ENCODE data around the gene OCA2.

OCA2 gene

DNA sequence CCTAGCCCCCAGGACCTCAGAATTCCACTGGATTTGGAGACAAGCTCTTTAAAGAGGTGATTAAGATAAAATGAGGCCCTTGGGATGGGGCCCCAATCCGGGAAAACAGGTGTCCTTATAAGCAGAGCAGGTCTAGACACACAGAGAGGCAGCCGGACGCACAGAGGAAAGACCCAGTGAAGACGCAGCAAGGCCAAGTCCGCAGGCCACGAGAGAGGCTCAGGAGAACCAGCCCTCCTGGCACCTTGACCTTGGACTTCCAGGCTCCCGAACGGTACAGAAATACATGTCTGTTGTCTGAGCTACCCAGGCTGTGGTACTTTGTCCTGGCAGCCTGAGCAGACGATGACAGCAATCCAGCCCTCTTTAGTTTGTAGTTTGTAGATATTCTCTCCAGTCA is 324.5 kb downstream of the OCA2 start:
- TF ChIP-seq, protein P1, sequence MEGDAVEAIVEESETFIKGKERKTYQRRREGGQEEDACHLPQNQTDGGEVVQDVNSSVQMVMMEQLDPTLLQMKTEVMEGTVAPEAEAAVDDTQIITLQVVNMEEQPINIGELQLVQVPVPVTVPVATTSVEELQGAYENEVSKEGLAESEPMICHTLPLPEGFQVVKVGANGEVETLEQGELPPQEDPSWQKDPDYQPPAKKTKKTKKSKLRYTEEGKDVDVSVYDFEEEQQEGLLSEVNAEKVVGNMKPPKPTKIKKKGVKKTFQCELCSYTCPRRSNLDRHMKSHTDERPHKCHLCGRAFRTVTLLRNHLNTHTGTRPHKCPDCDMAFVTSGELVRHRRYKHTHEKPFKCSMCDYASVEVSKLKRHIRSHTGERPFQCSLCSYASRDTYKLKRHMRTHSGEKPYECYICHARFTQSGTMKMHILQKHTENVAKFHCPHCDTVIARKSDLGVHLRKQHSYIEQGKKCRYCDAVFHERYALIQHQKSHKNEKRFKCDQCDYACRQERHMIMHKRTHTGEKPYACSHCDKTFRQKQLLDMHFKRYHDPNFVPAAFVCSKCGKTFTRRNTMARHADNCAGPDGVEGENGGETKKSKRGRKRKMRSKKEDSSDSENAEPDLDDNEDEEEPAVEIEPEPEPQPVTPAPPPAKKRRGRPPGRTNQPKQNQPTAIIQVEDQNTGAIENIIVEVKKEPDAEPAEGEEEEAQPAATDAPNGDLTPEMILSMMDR (conservative IDR thresholded peaks at IDR 0.05; ENCODE audit: low read depth), result no peak
- ChIA-PET POLR2A (ENCODE audit: low non-redundant PET) (no interaction called here), CTCF (no interaction called here)
- no peak for DNase-seq (ENCODE audit: low spot score)
- no peak overlapping the region for H3K27ac ChIP-seq

DNA sequence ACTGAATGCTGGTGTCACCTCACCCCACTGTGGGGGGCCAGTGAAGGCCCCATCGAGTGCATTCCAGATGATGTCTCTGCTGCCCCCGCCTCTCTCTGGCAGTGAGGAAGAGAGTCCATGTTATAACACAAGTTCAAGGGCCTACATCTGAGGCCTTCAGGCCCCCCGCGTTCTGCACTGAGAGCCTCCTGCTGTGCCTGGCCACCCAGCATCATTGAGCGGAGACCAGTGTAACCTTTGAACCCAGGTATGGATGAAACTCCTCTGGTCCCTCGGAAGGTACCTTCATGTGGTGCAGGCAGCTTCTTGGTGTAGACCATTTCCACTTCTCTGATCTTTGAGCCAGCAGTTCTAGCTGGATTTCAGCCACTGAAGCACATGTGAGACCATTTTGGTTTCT is 324.9 kb downstream of the OCA2 start:
- H3K27ac ChIP-seq, result no peak overlapping the region
- DNase-seq (ENCODE audit: low spot score), result no peak
- CTCF ChIA-PET, result no interaction called here
- POLR2A ChIA-PET (ENCODE audit: low non-redundant PET), result no interaction called here
- TF ChIP-seq, protein P1 (conservative IDR thresholded peaks at IDR 0.05; ENCODE audit: low read depth), result no peak

DNA sequence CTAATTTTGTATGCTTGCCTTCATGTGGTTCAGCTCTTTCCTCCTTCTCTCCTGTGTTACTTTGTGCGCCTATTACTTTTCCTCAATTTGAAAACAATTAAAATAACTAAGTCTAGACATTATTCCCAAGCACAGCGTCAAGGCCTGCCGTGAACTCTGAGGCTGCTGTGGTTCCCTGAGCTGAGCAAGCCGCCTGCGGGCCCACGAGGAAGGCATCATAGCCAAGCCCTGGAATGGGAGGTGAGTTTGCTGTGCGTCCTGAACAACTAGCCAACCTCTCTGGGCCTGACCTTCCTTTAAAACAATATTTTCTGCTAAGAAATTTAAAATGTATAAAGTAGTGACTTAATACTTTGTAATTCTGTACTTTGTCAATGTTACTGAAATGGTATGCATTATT is 327.2 kb downstream of the OCA2 start:
- CTCF ChIA-PET, result no interaction called here
- TF ChIP-seq, protein P1 (conservative IDR thresholded peaks at IDR 0.05; ENCODE audit: low read depth), result no peak

DNA sequence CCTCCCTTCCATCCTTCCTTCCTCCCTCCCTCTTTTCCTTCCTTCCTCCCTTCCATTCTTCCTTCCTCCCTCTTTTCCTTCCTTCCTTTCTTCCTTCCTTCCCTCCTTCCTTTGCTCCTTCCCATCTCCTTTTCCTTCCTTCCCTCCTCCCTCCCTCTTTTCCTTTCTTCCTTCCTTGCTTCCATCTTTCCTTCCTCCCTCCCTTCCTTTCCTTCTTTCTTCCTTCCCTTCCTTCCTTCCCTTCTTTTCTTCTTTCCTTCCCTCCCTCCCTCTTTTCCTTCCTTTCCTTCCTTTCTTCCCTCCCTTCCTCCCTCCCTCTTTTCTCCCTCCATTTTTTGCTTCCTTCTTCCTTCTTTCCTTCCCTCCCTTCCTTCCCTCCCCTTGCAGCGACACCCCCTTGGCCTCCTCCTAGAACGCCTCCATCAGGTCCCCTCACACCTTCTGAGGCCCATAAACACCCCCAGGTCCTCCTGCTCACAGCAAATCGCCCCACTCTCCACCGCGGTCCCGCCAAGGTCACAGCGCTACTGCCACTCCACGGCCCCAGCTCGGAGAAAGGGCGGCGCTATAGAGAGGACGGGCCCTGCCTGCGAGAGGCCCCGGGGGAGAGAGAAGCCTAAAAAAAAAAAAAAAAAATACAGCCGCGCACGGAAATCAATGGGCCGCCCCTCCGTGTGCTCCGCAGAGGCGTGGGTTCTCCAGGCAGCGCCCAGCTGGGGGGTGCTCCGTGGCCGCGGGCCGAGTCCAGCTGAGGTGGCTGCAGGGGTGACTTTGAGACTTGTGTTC is 328.2 kb downstream of the OCA2 start:
- TF ChIP-seq, protein P1 (conservative IDR thresholded peaks at IDR 0.05; ENCODE audit: low read depth), result no peak
- POLR2A ChIA-PET (ENCODE audit: low non-redundant PET), result no interaction called here
- CTCF ChIA-PET, result no interaction called here
- no peak overlapping the region for H3K27ac ChIP-seq
- DNase-seq (ENCODE audit: low spot score), result no peak

More for the DNA sequence above, 327.2 kb downstream of the OCA2 start:
- no peak for DNase-seq (ENCODE audit: low spot score)
- H3K27ac ChIP-seq, result no peak overlapping the region
- POLR2A ChIA-PET (ENCODE audit: low non-redundant PET), result no interaction called here

DNA sequence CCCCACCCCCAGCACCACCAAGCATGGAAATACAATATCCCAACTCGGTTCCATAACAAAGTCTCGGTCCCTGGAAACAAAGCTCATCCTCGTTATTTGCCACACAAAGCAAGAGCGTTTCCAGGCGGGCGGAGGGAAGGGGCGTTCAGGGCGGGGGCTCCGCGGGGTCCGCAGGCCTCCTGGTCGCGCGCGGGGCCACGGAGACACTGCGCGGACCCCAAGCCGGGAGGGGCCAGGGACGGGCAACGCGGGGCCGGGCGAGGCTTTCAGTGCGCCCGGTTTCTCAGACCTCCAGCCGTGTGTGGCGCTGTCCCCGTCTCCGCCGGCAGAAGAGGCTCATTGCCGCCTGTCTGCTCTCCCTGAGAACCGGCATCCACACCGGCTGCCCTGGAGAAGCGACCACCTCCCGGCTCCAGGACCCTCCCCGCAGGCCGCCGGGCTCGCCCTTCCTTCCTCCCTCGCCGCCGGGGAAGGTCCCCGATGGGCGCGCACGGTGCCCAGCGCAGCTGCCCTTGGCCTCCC is 329.0 kb downstream of the OCA2 start:
- DNase-seq (ENCODE audit: low spot score), result no peak
- no peak overlapping the region for H3K27ac ChIP-seq
- ChIA-PET POLR2A (ENCODE audit: low non-redundant PET) (no interaction called here), CTCF (no interaction called here)
- TF ChIP-seq, protein P1 (conservative IDR thresholded peaks at IDR 0.05; ENCODE audit: low read depth), result no peak

DNA sequence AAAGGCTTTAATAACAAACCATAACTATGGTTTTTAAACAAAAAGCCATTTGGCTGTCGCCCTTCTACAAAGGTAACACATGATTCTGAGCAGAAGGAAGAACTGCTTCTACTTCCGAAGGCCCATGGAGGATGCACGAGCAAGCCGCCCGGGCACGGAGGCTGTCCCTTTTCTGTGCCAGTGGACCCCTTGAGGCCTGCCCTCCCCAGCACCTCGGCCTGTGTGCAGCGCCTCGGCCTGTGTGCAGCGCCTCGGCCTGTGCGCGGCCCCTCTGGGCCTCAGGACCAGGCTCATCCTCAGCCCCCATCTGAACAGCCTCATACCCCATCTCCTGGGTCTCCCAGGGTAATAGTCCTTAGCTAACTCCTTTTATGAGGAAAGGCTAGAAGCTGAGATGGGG is 329.5 kb downstream of the OCA2 start:
- POLR2A ChIA-PET (ENCODE audit: low non-redundant PET), result no interaction called here
- no peak for DNase-seq (ENCODE audit: low spot score)
- TF ChIP-seq, protein P1 (conservative IDR thresholded peaks at IDR 0.05; ENCODE audit: low read depth), result no peak
- CTCF ChIA-PET, result no interaction called here
- H3K27ac ChIP-seq, result no peak overlapping the region

Measured in RWPE1 (cell line).